Bronchial epithelial cell (primary cell): Measurements from ENCODE around the gene RAB40B. TPM values are rescaled to one million over a fixed set of nuclear protein-coding genes. Genes with fewer than 3 reads are reported as not detected.
A peak's percentile ranks its signal among the peaks of the same experiment; 100 is the strongest.

ENCODE experiments used
- DNase-seq: peaks from one replicate; pipeline ENCODE4 v3.0.0-alpha.2; 2010; ENCODE audit warnings: low read depth
- FAIRE-seq: peaks from 2 replicates; lab custom pipeline; 2011; peaks lifted over from hg19 to GRCh38; lab: Jason Lieb, UNC
- H3K27me3 ChIP-seq: 2 replicates; pipeline ENCODE4 v1.5.1; 2011; ENCODE audit warnings: low read length; ENCODE audit not compliant: control insufficient read depth, insufficient read depth
- H3K36me3 ChIP-seq: 2 replicates; pipeline ENCODE4 v1.5.1; 2011; ENCODE audit warnings: low read length; ENCODE audit not compliant: control insufficient read depth, insufficient read depth
- H3K4me3 ChIP-seq: 2 replicates; pipeline ENCODE4 v1.5.1; 2011; ENCODE audit warnings: mild to moderate bottlenecking, low read depth, low read length, control low read depth
- CTCF ChIP-seq: IDR thresholded peaks from 2 replicates; pipeline ENCODE4 v1.5.1; 2011; ENCODE audit warnings: mild to moderate bottlenecking, moderate library complexity, low read length, control low read depth, inconsistent platforms; ENCODE audit not compliant: insufficient read depth, severe bottlenecking
- total RNA-seq: library from RNA; depleted of rRNA; stranded (reverse); fragments of >200 nt; gene quantifications from 2 replicates; pipeline ENCODE4 v1.2.1, GENCODE V29; 2014

The RAB40B gene
- total RNA-seq, 1 donor from 2014 or later, result 3.4 TPM

- H3K4me3 ChIP-seq, result no peak overlapping the region
- peak; percentile 78 for TF ChIP-seq CTCF
- no peaks in the 10 kb centered on the region for H3K27me3 ChIP-seq
- no peak for FAIRE-seq
- DNase-seq, result peak; percentile 22
- no peaks in the 10 kb centered on the region for H3K36me3 ChIP-seq
Observed at GRCh38 chr17:82668631-82669099, 29.8 kb downstream of the RAB40B start.

- no peaks in the 10 kb centered on the region for H3K36me3 ChIP-seq
- H3K4me3 ChIP-seq, result no peak overlapping the region
- H3K27me3 ChIP-seq, result no peaks in the 10 kb centered on the region
- DNase-seq (no peak), FAIRE-seq (no peak)
- TF ChIP-seq CTCF, result no peak
Observed at GRCh38 chr17:82668024-82668630, 30.4 kb downstream of the RAB40B start.

GRCh38 chr17:82667668-82668000 lies 30.9 kb downstream of the RAB40B start:
- DNase-seq (no peak), FAIRE-seq (no peak)
- TF ChIP-seq CTCF, result no peak
- Histone ChIP-seq H3K4me3 (no peak overlapping the region), H3K36me3 (peaks cover under 1% of the 10 kb centered on the region), H3K27me3 (no peaks in the 10 kb centered on the region)

DNA sequence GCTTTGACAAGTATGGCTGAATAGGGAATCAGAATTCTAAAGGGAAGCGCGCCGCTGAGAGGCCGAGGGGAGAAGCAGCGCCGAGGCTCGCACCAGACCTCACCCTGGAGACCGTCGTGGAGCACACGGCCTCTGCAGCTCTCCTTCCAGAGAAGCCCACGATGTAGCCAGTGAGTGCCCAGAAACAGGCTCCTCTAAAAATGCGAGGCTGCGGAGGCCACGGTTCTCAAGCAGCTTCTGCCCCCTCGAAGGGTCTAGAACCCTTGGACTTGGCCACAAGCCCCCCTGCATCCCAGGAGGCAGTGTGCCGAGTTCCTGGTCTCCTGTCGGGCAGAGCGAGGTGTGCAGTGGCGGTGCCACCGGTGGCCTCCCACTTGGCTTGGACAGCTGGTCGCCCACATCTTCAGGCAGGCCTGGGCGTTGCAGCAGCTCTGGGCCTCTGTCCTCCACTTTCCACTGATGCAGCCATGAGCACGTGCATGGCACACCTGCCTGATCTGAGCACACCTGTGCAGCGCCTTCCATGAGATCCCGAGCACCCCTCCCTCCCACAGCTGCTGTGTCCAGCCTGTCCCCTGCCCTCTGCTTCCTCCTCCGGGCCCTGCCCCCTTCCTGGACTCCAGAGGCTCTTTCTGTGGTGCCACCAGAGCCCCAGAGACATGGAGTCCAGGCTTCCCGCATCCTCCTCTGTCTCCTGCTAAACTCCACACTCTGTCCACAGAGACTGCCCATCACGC lies 31.4 kb downstream of the RAB40B start:
- H3K36me3 ChIP-seq, result peaks cover 1% of the 10 kb centered on the region
- no peak overlapping the region for H3K4me3 ChIP-seq
- TF ChIP-seq CTCF, result no peak
- no peaks in the 10 kb centered on the region for H3K27me3 ChIP-seq
- DNase-seq (no peak), FAIRE-seq (no peak)

DNA sequence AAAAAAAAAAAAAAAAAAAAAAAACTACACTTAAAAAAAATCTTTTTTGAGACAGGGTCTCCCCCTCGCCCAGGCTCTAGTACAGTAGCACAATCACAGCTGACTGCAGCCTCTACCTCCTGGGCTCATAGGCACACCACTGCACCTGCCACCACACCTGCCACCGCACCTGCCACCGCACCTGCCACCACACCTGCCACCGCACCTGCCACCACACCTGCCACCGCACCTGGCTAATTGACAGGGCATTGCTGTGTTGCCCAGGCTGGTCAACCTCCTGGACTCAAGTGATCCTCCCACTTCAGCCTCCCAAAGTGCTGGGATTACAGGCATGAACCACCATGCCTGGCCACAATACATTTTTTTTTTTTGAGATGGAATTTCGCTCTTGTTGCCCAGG lies 32.6 kb downstream of the RAB40B start:
- H3K4me3 ChIP-seq, result no peak overlapping the region
- peaks cover 1% of the 10 kb centered on the region for H3K36me3 ChIP-seq
- no peaks in the 10 kb centered on the region for H3K27me3 ChIP-seq
- no peak for FAIRE-seq
- no peak for TF ChIP-seq CTCF
- no peak for DNase-seq
